ENCODE data around the gene ACSL6.

GRCh38 chr5:131952301-131952857, 59.1 kb downstream of the ACSL6 start:
- no peak for TF ChIP-seq EP300 (IDR thresholded peaks at IDR 0.05)
- TF ChIP-seq CTCF (IDR thresholded peaks at IDR 0.05): no peak
